HepG2 (cell line): ENCODE measurements around the gene ABCA4. TPM values are rescaled to one million over a fixed set of nuclear protein-coding genes. Genes with fewer than 3 reads are reported as not detected.

Source experiments
- ATF2 ChIP-seq: sonication (generic); formaldehyde crosslinking; IDR thresholded peaks from 2 replicates; pipeline ENCODE4 v1.4.0; 2020; ENCODE audit warnings: missing genetic modification reagents
- CBX1 ChIP-seq: IDR thresholded peaks from one replicate; pipeline ENCODE4 v1.6.1; 2016; ENCODE audit warnings: antibody characterized with exemption, low read depth
- CHD4 ChIP-seq: fragments of 200-600 bp; sonication (generic); IDR thresholded peaks from 2 replicates; pipeline ENCODE4 v1.7.0; 2017; ENCODE audit warnings: mild to moderate bottlenecking, low read length, borderline replicate concordance
- CREM ChIP-seq, 2 experiments: sonication (generic) in 1 of 2; formaldehyde crosslinking in 1 of 2; IDR thresholded peaks; 2 replicates each; pipeline versions ENCODE4 v1.4.0 to v1.6.1; 2016 to 2020; ENCODE audit warnings: antibody characterized with exemption in 1 of 2, mild to moderate bottlenecking in 1 of 2, missing genetic modification reagents in 1 of 2
- FOXO1 ChIP-seq: sonication (generic); formaldehyde crosslinking; IDR thresholded peaks from 2 replicates; pipeline ENCODE4 v1.4.0; 2020; ENCODE audit warnings: missing genetic modification reagents
- GATAD2A ChIP-seq: IDR thresholded peaks from 2 replicates; pipeline ENCODE4 v1.6.1; 2016
- HDAC2 ChIP-seq: sonication (generic); formaldehyde crosslinking; IDR thresholded peaks from 2 replicates; pipeline ENCODE4 v1.4.0; 2020; ENCODE audit warnings: missing genetic modification reagents
- MEF2D ChIP-seq: sonication (generic); formaldehyde crosslinking; IDR thresholded peaks from 2 replicates; pipeline ENCODE4 v1.5.1; 2020; ENCODE audit warnings: mild to moderate bottlenecking, missing genetic modification reagents
- MZF1 ChIP-seq: sonication (generic); formaldehyde crosslinking; IDR thresholded peaks from 2 replicates; pipeline ENCODE4 v1.8.1; 2023; ENCODE audit warnings: mild to moderate bottlenecking, missing genetic modification reagents, borderline replicate concordance
- NR0B2 ChIP-seq: sonication (generic); formaldehyde crosslinking; IDR thresholded peaks from 2 replicates; pipeline ENCODE4 v1.4.0; 2020; ENCODE audit warnings: mild to moderate bottlenecking, missing genetic modification reagents
- NR2F2 ChIP-seq: IDR thresholded peaks from 2 replicates; pipeline ENCODE4 v1.6.1; 2012; ENCODE audit warnings: low read depth, inconsistent platforms, borderline replicate concordance
- PAWR ChIP-seq: sonication (generic); formaldehyde crosslinking; IDR thresholded peaks from 2 replicates; pipeline ENCODE4 v1.4.0; 2020; ENCODE audit warnings: missing genetic modification reagents, mild to moderate bottlenecking, borderline replicate concordance
- RARA ChIP-seq: IDR thresholded peaks from 2 replicates; pipeline ENCODE4 v1.6.1; 2016; ENCODE audit warnings: missing genetic modification reagents, missing compliant biosample characterization
- REL ChIP-seq: sonication (generic); formaldehyde crosslinking; conservative IDR thresholded peaks from 2 replicates; pipeline ENCODE4 v1.8.0; 2022; ENCODE audit warnings: mild to moderate bottlenecking, missing genetic modification reagents, moderate library complexity
- SAP130 ChIP-seq: IDR thresholded peaks from 2 replicates; pipeline ENCODE4 v1.6.1; 2016; ENCODE audit warnings: low read depth
- SMAD1 ChIP-seq: sonication (generic); formaldehyde crosslinking; IDR thresholded peaks from 2 replicates; pipeline ENCODE4 v1.4.0; 2020; ENCODE audit warnings: missing genetic modification reagents, low read depth, mild to moderate bottlenecking, borderline replicate concordance
- SMARCE1 ChIP-seq: fragments of 450-650 bp; IDR thresholded peaks from 2 replicates; pipeline ENCODE4 v1.6.1; 2017; ENCODE audit warnings: borderline replicate concordance
- SP5 ChIP-seq: IDR thresholded peaks from 2 replicates; pipeline ENCODE4 v1.6.1; 2016; ENCODE audit warnings: low read depth, borderline replicate concordance
- ZBTB25 ChIP-seq: IDR thresholded peaks from 2 replicates; pipeline ENCODE4 v1.6.1; 2018; ENCODE audit warnings: missing genetic modification reagents
- ZBTB3 ChIP-seq: sonication (generic); formaldehyde crosslinking; IDR thresholded peaks from 2 replicates; pipeline ENCODE4 v1.4.0; 2020; ENCODE audit warnings: low read depth, mild to moderate bottlenecking, moderate library complexity, missing genetic modification reagents, borderline replicate concordance
- ZNF20 ChIP-seq: sonication (generic); formaldehyde crosslinking; IDR thresholded peaks from 2 replicates; pipeline ENCODE4 v1.4.0; 2020; ENCODE audit warnings: mild to moderate bottlenecking, moderate library complexity, missing genetic modification reagents
- ZNF263 ChIP-seq: sonication (generic); formaldehyde crosslinking; IDR thresholded peaks from 2 replicates; pipeline ENCODE4 v1.4.0; 2020; ENCODE audit warnings: missing genetic modification reagents
- ZNF335 ChIP-seq: sonication (generic); formaldehyde crosslinking; IDR thresholded peaks from 2 replicates; pipeline ENCODE4 v1.4.0; 2020; ENCODE audit warnings: missing genetic modification reagents
- ZNF503 ChIP-seq: sonication (generic); formaldehyde crosslinking; IDR thresholded peaks from 2 replicates; pipeline ENCODE4 v1.4.0; 2020; ENCODE audit warnings: missing genetic modification reagents
- ZNF556 ChIP-seq: sonication (generic); formaldehyde crosslinking; IDR thresholded peaks from 2 replicates; pipeline ENCODE4 v1.4.0; 2020; ENCODE audit warnings: mild to moderate bottlenecking, missing genetic modification reagents, borderline replicate concordance
- ZNF703 ChIP-seq: sonication (generic); formaldehyde crosslinking; IDR thresholded peaks from 2 replicates; pipeline ENCODE4 v1.5.1; 2020; ENCODE audit warnings: missing genetic modification reagents, mild to moderate bottlenecking, moderate library complexity, borderline replicate concordance
- ZNF737 ChIP-seq: sonication (generic); formaldehyde crosslinking; IDR thresholded peaks from 2 replicates; pipeline ENCODE4 v1.5.0; 2020; ENCODE audit warnings: missing genetic modification reagents, mild to moderate bottlenecking, borderline replicate concordance
- polyA plus RNA-seq, 8 experiments: library from polyadenylated mRNA; depleted of rRNA in 3 of 8; stranded (reverse) in 7 of 8; unstranded in 1 of 8; fragments of >200 nt; fragmentation: Illumina TruSeq in 4 of 8; extraction: Trizol in 4 of 8; gene quantifications; 2 replicates each; pipeline versions ENCODE4 v1.2.1 to v1.2.3, GENCODE V29; 2011 to 2016; ENCODE audit warnings: low read depth in 4 of 8, missing spikeins in 1 of 8, mixed read lengths in 1 of 8; ENCODE audit not compliant: insufficient read depth in 1 of 8
- total RNA-seq, 5 experiments: library from RNA; depleted of rRNA; stranded (reverse); fragments of >200 nt; fragmentation: Illumina TruSeq; extraction: Trizol; gene quantifications; 2 replicates each; pipeline ENCODE4 v1.2.3, GENCODE V29; 2016; ENCODE audit warnings: low read depth in 1 of 5

The ABCA4 gene
- total and polyA plus RNA-seq, 2 of the 13 experiments (the other 11 are each of a cell fraction or from before 2014, with no cell fraction given) = 0.24 to 0.67 TPM

GRCh38 chr1:93964777-93965200, 156.2 kb downstream of the ABCA4 start (continued):
- peak; percentile 56; the same call in 1 of the 2 replicates for TF ChIP-seq ZBTB25
- peak; percentile 49; the same call in 1 of the 2 replicates for TF ChIP-seq ATF2 (CRISPR knock-in tag)
- no peak for TF ChIP-seq ZNF20 (CRISPR knock-in tag)
- TF ChIP-seq REL (CRISPR knock-in tag) = no peak
- TF ChIP-seq RARA (CRISPR knock-in tag) = peak; percentile 94
- TF ChIP-seq PAWR = no peak
- TF ChIP-seq NR0B2 (CRISPR knock-in tag) = no peak
- TF ChIP-seq GATAD2A (CRISPR knock-in tag) = peak; percentile 95
- no peak for TF ChIP-seq CHD4
- TF ChIP-seq CBX1 = no peak
- TF ChIP-seq ZNF737 = no peak
- peak; percentile 43; the same call in 1 of the 2 replicates for TF ChIP-seq ZNF503 (CRISPR knock-in tag)
- peak; percentile 50; the same call in 1 of the 2 replicates for TF ChIP-seq HDAC2
- 0 out of 2 replicates have a peak, but pooled peaks have one; percentile 36 for TF ChIP-seq MEF2D (CRISPR knock-in tag)
- TF ChIP-seq ZNF335 (CRISPR knock-in tag) = no peak
- TF ChIP-seq ZNF556 (CRISPR knock-in tag) = peak; percentile 56; the same call in 1 of the 2 replicates
- no peak for TF ChIP-seq MZF1 (CRISPR knock-in tag)
- no peak for TF ChIP-seq ZNF703
- TF ChIP-seq ZBTB3 (CRISPR knock-in tag) = no peak
- no peak for TF ChIP-seq SMARCE1
- TF ChIP-seq FOXO1 (CRISPR knock-in tag) = peak; percentile 49; the same call in 1 of the 2 replicates
- no peak; the same call in 1 of the 2 replicates for TF ChIP-seq NR2F2
- peak; percentile 59 for TF ChIP-seq SAP130 (CRISPR knock-in tag)
- no peak for TF ChIP-seq SMAD1 (CRISPR knock-in tag)
- TF ChIP-seq CREM (IDR thresholded peaks at IDR 0.05) = peak; percentile 55; the same call in 1 of the 2 replicates
- TF ChIP-seq CREM (CRISPR knock-in tag; IDR thresholded peaks at IDR 0.05) = no peak
- no peak for TF ChIP-seq ZNF263 (CRISPR knock-in tag)
- 0 out of 2 replicates have a peak, but pooled peaks have one; percentile 39 for TF ChIP-seq SP5 (CRISPR knock-in tag)
